Suprapubic skin (tissue), 4 donors: ENCODE results near the gene B4GALT5. TPM values are rescaled to one million over a fixed set of nuclear protein-coding genes. Genes with fewer than 3 reads are reported as not detected.
A peak's percentile ranks its signal among the peaks of the same experiment; 100 is the strongest.
"Not testable (repeated sequence)": the region's sequence is repeated elsewhere in the genome, so short reads cannot be mapped to it uniquely, and the experiment has no call there.

Experiments used
- DNase-seq, 2 donors: peaks; one replicate each; pipeline ENCODE4 v3.0.0-alpha.2; 2019; ENCODE audit warnings: low spot score in 2 of 2
- H3K27ac ChIP-seq: fragments of 200-600 bp; sonication (generic); one replicate; pipeline ENCODE4 v1.5.1; 2019
- H3K27me3 ChIP-seq: fragments of 200-600 bp; sonication (generic); one replicate; pipeline ENCODE4 v1.5.1; 2019
- H3K36me3 ChIP-seq: fragments of 200-600 bp; sonication (generic); one replicate; pipeline ENCODE4 v1.5.1; 2019
- H3K4me1 ChIP-seq: fragments of 200-600 bp; sonication (generic); one replicate; pipeline ENCODE4 v1.5.1; 2019
- H3K4me3 ChIP-seq: fragments of 200-600 bp; sonication (generic); one replicate; pipeline ENCODE4 v1.5.1; 2019; ENCODE audit warnings: mild to moderate bottlenecking
- H3K9me3 ChIP-seq: fragments of 200-600 bp; sonication (generic); one replicate; pipeline ENCODE4 v1.5.1; 2019
- EP300 ChIP-seq: sonication (generic); formaldehyde crosslinking; IDR thresholded peaks from one replicate; pipeline ENCODE4 v1.6.1; 2017; ENCODE audit warnings: antibody characterized with exemption
- POLR2A ChIP-seq, 2 donors: fragments of 450-650 bp; IDR thresholded peaks; one replicate each; pipeline ENCODE4 v1.6.1; 2017; ENCODE audit warnings: antibody characterized with exemption in 2 of 2, mild to moderate bottlenecking in 2 of 2, moderate library complexity in 2 of 2
- POLR2AphosphoS5 ChIP-seq, 3 donors: sonication (generic); formaldehyde crosslinking; IDR thresholded peaks; one replicate each; pipeline ENCODE4 v1.6.1; 2017; ENCODE audit warnings: antibody characterized with exemption in 3 of 3
- WGBS: methylation state at CpG from one replicate; pipeline ENCODE4 v1.1.5; 2018; 5-methylcytosine and 5-hydroxymethylcytosine counted together
- total RNA-seq, 4 donors: library from RNA; depleted of rRNA; stranded (reverse); fragments of >200 nt; gene quantifications; one replicate each; pipeline ENCODE4 v1.1.0, GENCODE V29; 2016
- TF ChIP-seq, protein P1 (sequence below), 2 donors: fragments of 200-600 bp in 1 of 2; fragments of 450-650 bp in 1 of 2; sonication (generic) in 1 of 2; IDR thresholded peaks; one replicate each; pipeline ENCODE4 v1.5.1; 2016 to 2019; ENCODE audit warnings: antibody characterized with exemption in 2 of 2, mild to moderate bottlenecking in 1 of 2, moderate library complexity in 1 of 2

B4GALT5 gene
- total RNA-seq, 4 donors from 2014 or later, result 8.8 to 12.7 (median 10.1) TPM

DNA sequence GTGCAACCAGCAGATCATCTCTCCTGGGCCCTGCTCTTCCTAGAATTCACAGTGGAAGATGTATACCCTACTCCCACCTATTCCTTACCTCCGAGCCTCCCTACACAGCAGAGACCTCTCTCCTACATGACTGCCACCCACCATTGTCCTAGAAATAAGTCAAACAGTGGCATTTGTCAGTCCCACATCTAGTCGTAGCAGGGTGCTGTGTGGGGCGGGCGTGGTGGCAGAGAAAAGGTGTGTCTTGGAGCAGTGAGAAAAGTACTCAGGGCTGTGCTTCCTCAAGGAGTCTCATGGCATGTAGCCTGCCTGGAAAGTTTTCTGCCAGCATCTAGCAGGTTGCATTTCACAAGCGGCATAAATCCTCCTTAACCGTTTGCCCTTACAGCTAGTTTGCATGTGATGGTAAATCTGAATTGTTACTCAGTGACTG, 86.3 kb downstream of the B4GALT5 start:
- Histone ChIP-seq H3K4me3 (no peak overlapping the region), H3K4me1 (peaks cover 19% of the 10 kb centered on the region), H3K27me3 (peaks cover 3% of the 10 kb centered on the region), H3K9me3 (no peaks in the 10 kb centered on the region), H3K27ac (peak overlapping the region; percentile 9), H3K36me3 (no peaks in the 10 kb centered on the region)
- peak in 1 of 2 donors; percentile 42 for DNase-seq
- 39% methylated on average over 6 of the region's 6 CpGs for WGBS
- TF ChIP-seq, protein P1, sequence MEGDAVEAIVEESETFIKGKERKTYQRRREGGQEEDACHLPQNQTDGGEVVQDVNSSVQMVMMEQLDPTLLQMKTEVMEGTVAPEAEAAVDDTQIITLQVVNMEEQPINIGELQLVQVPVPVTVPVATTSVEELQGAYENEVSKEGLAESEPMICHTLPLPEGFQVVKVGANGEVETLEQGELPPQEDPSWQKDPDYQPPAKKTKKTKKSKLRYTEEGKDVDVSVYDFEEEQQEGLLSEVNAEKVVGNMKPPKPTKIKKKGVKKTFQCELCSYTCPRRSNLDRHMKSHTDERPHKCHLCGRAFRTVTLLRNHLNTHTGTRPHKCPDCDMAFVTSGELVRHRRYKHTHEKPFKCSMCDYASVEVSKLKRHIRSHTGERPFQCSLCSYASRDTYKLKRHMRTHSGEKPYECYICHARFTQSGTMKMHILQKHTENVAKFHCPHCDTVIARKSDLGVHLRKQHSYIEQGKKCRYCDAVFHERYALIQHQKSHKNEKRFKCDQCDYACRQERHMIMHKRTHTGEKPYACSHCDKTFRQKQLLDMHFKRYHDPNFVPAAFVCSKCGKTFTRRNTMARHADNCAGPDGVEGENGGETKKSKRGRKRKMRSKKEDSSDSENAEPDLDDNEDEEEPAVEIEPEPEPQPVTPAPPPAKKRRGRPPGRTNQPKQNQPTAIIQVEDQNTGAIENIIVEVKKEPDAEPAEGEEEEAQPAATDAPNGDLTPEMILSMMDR (IDR thresholded peaks at IDR 0.05), result no peak
- TF ChIP-seq POLR2AphosphoS5 (IDR thresholded peaks at IDR 0.05), result no peak
- TF ChIP-seq EP300, result no peak
- no peak for TF ChIP-seq POLR2A (IDR thresholded peaks at IDR 0.05)

DNA sequence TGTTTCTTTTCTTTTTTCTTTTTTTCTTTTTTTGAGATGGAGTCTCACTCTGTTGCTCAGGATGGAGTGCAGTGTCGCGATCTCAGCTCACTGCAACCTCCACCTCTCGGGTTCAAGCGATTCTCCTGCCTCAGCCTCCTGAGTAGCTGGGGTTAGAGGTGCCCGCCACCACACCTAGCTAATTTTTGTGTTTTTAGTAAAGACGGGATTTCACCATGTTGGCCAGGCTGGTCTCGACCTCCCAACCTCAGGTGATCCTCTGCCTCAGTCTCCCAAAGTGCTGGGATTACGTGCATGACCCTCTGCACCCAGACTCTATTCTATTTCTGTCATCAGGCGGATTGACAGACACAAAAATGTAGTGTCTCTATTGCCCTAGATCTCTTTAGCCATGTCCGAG, 88.7 kb downstream of the B4GALT5 start:
- not testable (repeated sequence) for H3K27me3 ChIP-seq, H3K36me3 ChIP-seq, H3K27ac ChIP-seq, H3K4me3 ChIP-seq, H3K9me3 ChIP-seq
- H3K4me1 ChIP-seq, result peaks cover 13% of the 10 kb centered on the region
- 95% methylated on average over 10 of the region's 10 CpGs for WGBS
- peak in 1 of 2 donors; percentile 18 for DNase-seq

DNA sequence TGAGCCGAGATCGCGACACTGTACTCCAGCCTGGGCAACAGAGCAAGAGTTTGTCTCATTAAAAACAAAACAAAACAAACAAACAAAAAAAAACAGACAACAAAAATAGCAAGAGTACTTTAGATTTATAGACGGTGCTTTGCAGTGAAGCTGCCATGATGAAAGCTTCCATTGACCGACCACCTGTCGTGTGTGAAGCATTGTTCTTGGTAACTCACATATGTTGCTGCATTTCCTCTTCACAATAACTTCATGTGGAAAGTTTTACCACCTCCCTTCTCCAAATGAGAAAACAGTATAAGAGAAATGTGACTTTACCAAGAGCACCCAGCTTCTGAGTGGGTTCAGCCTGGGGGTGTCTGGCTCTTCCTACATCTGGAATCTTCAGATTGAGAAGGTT, 89.4 kb downstream of the B4GALT5 start:
- Histone ChIP-seq H3K36me3 (no peaks in the 10 kb centered on the region), H3K27me3 (peaks cover 3% of the 10 kb centered on the region), H3K4me3 (no peak overlapping the region), H3K27ac (no peak overlapping the region), H3K9me3 (no peaks in the 10 kb centered on the region), H3K4me1 (peaks cover 13% of the 10 kb centered on the region)
- TF ChIP-seq, protein P1 (IDR thresholded peaks at IDR 0.05), result no peak
- WGBS, result 91% methylated on average over 6 of the region's 6 CpGs
- DNase-seq, result peak in 1 of 2 donors; percentile 0

DNA sequence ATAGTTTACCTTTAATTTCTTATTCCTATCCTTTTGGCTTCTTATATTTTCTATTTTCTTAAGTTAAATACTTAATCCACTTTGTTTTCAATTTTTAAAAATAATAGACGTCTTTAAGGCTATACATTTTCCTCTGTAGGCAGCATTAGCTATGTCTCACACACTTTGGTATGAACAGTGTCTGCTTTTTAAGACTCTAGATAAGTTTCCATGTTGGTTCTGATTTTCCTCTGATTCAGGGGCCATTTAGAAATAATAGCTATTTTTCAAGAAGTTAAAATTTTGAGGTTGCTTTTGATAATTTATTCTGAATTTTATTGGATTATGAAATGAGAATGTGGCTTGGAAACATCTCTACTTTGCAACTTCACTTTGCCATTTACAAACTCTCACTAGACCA, 91.4 kb downstream of the B4GALT5 start:
- Histone ChIP-seq H3K27me3 (peaks cover 3% of the 10 kb centered on the region), H3K4me3 (no peak overlapping the region), H3K4me1 (peaks cover 13% of the 10 kb centered on the region), H3K9me3 (no peaks in the 10 kb centered on the region), H3K36me3 (no peaks in the 10 kb centered on the region), H3K27ac (no peak overlapping the region)
- 98% methylated on average over 1 of the region's 1 CpG for whole genome bisulfite sequencing
- TF ChIP-seq POLR2AphosphoS5 (IDR thresholded peaks at IDR 0.05) (no peak), POLR2A (IDR thresholded peaks at IDR 0.05) (no peak), EP300 (no peak)
- TF ChIP-seq, protein P1 (IDR thresholded peaks at IDR 0.05), result no peak
- no peak for DNase-seq

DNA sequence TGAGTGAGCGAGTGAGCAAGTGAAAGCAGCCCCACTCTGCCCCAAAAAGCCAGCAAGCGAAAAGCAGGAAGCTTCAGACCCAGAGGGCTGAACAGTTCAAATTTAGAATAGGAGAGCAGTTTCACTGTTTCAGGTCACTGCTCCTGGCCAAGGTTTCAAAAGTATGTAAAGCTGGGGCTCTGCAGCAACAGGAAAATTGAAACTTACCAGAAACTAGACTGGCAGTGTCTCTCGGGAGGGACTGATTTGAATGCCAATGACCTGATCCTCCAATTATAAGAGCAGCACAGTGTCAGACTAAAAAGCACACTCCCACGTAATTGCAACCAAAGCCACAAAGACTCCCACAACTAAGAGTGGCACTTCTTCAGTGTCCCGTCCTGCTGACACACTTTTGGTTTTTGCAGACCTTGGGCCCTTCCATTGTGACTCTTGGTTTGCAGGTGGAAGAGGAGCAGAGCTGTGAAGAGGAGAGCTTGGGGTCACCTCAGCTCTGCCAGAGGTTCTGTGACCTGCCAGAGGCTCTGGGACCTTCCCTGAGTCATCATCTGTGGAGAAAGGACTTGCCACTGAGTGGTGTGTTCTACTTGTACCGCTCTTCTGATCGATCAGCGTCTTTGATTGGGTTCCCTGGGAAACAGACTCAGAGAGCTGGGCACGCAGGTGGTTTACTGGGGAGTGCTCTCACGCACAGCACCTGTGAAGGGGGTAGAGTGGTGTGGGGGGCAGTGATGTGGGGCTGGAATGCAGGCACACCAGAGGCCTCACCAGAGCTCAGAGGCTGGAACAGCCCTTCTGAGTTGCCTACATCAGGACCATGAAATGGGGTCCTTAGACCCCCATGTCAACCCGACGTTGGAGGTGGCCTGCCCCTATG, 93.1 kb downstream of the B4GALT5 start:
- peaks cover 3% of the 10 kb centered on the region for H3K27me3 ChIP-seq
- TF ChIP-seq POLR2AphosphoS5 (IDR thresholded peaks at IDR 0.05) (no peak), EP300 (no peak), POLR2A (IDR thresholded peaks at IDR 0.05) (no peak)
- TF ChIP-seq, protein P1 (IDR thresholded peaks at IDR 0.05), result no peak
- H3K4me1 ChIP-seq, result peaks cover 5% of the 10 kb centered on the region
- H3K36me3 ChIP-seq, result no peaks in the 10 kb centered on the region
- H3K4me3 ChIP-seq, result no peak overlapping the region
- H3K9me3 ChIP-seq, result no peaks in the 10 kb centered on the region
- DNase-seq, result peak in 1 of 2 donors; percentile 27
- 70% methylated on average over 9 of the region's 12 CpGs for whole genome bisulfite sequencing
- H3K27ac ChIP-seq, result no peak overlapping the region
